ENCODE measurements around the gene NANOGP8. TPM values are rescaled to one million over a fixed set of nuclear protein-coding genes. Genes with fewer than 3 reads are reported as not detected.

The NANOGP8 gene
- total RNA-seq, 1 experiment from 2014 or later: 88.4 TPM

GRCh38 chr15:35117543-35118265, 32.6 kb upstream of the NANOGP8 start:
- Mint-ChIP-seq H3K27ac (no peak overlapping the region), H3K4me3 (peak overlapping the region in 1 of 2 experiments; percentile 42; a peak in 1 of 5 replicates), H3K36me3 (ENCODE audit: insufficient read depth in 1 of 3, low read depth in 3 of 3) (peaks cover 0 to 4% (median 0%) of the 10 kb centered on the region in 3 experiments; a peak in 1 of 7 replicates), H3K4me1 (peaks cover 13 to 17% of the 10 kb centered on the region in 2 experiments), H3K27me3 (ENCODE audit: low read depth) (no peaks in the 10 kb centered on the region), H3K9me3 (no peaks in the 10 kb centered on the region)
- H3K9me3 ChIP-seq (ENCODE audit: control insufficient read depth, low read depth, low read length): no peaks in the 10 kb centered on the region
- no peaks in the 10 kb centered on the region for H3K79me2 ChIP-seq (ENCODE audit: insufficient read depth, low read length)
- no peak overlapping the region for H3K9ac ChIP-seq (ENCODE audit: extremely low read depth, insufficient read length, low read length)
- H3K14ac ChIP-seq (ENCODE audit: insufficient read depth, low read length): no peak overlapping the region
- no peak overlapping the region for H2BK20ac ChIP-seq (ENCODE audit: low read depth, low read length, poor library complexity, severe bottlenecking)
- no peak overlapping the region for H3T11ph ChIP-seq (ENCODE audit: low read length)
- TF ChIP-seq CTCF (conservative IDR thresholded peaks at IDR 0.05): no peak
- H2BK120ac ChIP-seq (ENCODE audit: low read depth, low read length, poor library complexity, severe bottlenecking): no peak overlapping the region
- no peaks in the 10 kb centered on the region for H3K27me3 ChIP-seq (ENCODE audit: insufficient read depth, low read length)
- H2AK5ac ChIP-seq (ENCODE audit: insufficient read length, low read length): no peak overlapping the region
- H2BK12ac ChIP-seq (ENCODE audit: insufficient read length, low read depth, low read length): no peak overlapping the region
- no peak overlapping the region for H2BK5ac ChIP-seq (ENCODE audit: insufficient read length, low read length)
- no peak overlapping the region for H3K56ac ChIP-seq (ENCODE audit: insufficient read length, low read depth, low read length)
- no peak overlapping the region for H4K8ac ChIP-seq (replicated peaks; ENCODE audit: insufficient read length, low read depth, low read length)
- DNase-seq: no peak
- no peak overlapping the region for H4K91ac ChIP-seq (ENCODE audit: insufficient read length, low read depth, low read length)
- no peaks in the 10 kb centered on the region for H4K20me1 ChIP-seq (ENCODE audit: control insufficient read depth, insufficient read depth, insufficient read length)
- H3K4ac ChIP-seq (ENCODE audit: low read depth, low read length): no peak overlapping the region
- no peak overlapping the region for H4K5ac ChIP-seq (ENCODE audit: insufficient read length, low read depth, low read length)
- H3K4me1 ChIP-seq (ENCODE audit: insufficient read depth, low read length): peaks cover 2% of the 10 kb centered on the region; the same call in 1 of the 2 replicates
- no peak overlapping the region for H3K23ac ChIP-seq (ENCODE audit: insufficient read length, low read depth, low read length)
- H3K23me2 ChIP-seq (ENCODE audit: insufficient read length, low read depth, low read length, poor library complexity, severe bottlenecking): no peaks in the 10 kb centered on the region
- WGBS (ENCODE audit: extremely low coverage, insufficient read length, low lambda C conversion rate): no CpG with 5 or more reads among the region's 2 CpGs
- H3K27ac ChIP-seq (ENCODE audit: insufficient read length, low read depth, low read length): no peak overlapping the region
- H3K79me1 ChIP-seq (ENCODE audit: insufficient read depth, low read depth, low read length, poor library complexity, severe bottlenecking): no peaks in the 10 kb centered on the region
- no peak overlapping the region for H3K18ac ChIP-seq (ENCODE audit: insufficient read length, low read depth, low read length)
- H3K4me2 ChIP-seq (ENCODE audit: insufficient read depth, insufficient read length, low read length): no peak overlapping the region
- no peak overlapping the region for H2AFZ ChIP-seq (ENCODE audit: low read length)
- no peak overlapping the region for H2BK15ac ChIP-seq (ENCODE audit: low read depth, low read length)
